Measurements from ENCODE around the gene XRCC5.

DNA sequence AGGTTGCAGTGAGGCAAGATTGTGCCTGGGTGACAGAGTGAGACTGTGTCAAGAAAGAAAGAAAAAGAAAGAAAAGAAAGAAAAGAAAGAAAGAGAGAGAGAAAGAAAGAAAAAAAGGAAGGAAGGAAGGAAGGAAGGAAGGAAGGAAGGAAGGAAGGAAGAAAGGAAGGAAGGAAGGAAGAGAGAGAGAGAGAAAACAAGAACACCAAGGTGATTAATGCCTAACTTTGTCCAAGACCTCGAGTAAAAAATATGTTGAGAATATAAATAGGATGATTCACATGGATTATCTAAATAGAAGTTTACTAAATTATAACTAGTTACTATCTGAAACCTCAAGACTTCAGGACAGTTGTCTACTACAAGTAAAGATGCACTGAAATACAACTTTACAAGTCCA lies 34.8 kb upstream of the XRCC5 start:
- TF ChIP-seq EZH2phosphoT487 (IDR thresholded peaks at IDR 0.05; ENCODE audit: borderline replicate concordance, low read length), result no peak
- TF ChIP-seq, protein P1, sequence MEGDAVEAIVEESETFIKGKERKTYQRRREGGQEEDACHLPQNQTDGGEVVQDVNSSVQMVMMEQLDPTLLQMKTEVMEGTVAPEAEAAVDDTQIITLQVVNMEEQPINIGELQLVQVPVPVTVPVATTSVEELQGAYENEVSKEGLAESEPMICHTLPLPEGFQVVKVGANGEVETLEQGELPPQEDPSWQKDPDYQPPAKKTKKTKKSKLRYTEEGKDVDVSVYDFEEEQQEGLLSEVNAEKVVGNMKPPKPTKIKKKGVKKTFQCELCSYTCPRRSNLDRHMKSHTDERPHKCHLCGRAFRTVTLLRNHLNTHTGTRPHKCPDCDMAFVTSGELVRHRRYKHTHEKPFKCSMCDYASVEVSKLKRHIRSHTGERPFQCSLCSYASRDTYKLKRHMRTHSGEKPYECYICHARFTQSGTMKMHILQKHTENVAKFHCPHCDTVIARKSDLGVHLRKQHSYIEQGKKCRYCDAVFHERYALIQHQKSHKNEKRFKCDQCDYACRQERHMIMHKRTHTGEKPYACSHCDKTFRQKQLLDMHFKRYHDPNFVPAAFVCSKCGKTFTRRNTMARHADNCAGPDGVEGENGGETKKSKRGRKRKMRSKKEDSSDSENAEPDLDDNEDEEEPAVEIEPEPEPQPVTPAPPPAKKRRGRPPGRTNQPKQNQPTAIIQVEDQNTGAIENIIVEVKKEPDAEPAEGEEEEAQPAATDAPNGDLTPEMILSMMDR (conservative IDR thresholded peaks at IDR 0.05; ENCODE audit: low read depth, low read length), result no peak

All from PC-3 (cell line).